Measurements from ENCODE around the gene NFKBIE.
A peak's percentile ranks its signal among the peaks of the same experiment; 100 is the strongest.

Gene NFKBIE

DNA sequence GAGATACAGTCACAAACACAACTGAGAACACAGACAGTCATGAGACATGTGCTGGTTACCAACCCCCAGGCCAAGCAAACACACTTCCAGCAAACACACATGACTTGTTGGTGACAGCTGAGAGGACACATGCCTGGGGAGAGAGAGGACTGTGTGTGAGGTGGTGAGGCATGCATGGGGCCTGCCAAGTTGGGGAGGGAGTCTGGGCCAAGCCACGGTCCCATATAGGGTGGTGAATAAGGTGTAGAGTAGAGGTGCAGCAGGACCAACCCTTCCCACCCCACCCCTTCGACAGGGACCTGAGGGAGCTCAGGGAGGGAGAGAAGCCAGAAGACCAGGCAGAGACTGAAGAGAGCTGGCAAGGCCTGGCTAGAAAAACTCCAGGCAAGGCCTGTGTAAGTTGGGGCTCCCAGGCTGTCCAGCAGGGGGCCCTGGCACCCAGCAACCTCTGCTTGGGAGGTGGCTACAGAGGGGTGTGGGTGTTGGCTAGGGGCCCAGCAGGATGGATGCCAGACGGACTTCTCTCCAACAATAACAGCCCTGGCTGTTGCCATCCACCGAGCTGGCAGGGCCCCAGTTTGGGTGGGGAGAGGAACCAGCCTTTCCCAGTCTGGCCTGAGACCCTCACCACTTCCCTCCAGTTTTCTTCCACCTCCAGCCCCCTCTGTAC is 43.9 kb downstream of the NFKBIE start:
- WGBS = 88% methylated on average over 1 of the region's 4 CpGs
- Histone ChIP-seq H3K4ac (ENCODE audit: low read depth in 1 of 2, low read length in 2 of 2) (peak overlapping the region; percentile 63 to 76), H3K9me3 (ENCODE audit: control insufficient read depth, low read length) (no peaks in the 10 kb centered on the region), H2AFZ (ENCODE audit: low read depth, low read length) (no peak overlapping the region), H3K27me3 (ENCODE audit: control insufficient read depth in 1 of 2, insufficient read depth in 1 of 2, low read length in 2 of 2) (no peaks in the 10 kb centered on the region), H3K27ac (ENCODE audit: low read length, poor library complexity, severe bottlenecking) (peak overlapping the region; percentile 15), H3K36me3 (ENCODE audit: control insufficient read depth in 1 of 2, insufficient read depth in 2 of 2, low read depth in 1 of 2, low read length in 2 of 2) (no peaks in the 10 kb centered on the region), H3K79me1 (replicated peaks; ENCODE audit: low read length, poor library complexity, severe bottlenecking) (peaks cover 17% of the 10 kb centered on the region), H2BK5ac (ENCODE audit: low read depth, low read length, poor library complexity, severe bottlenecking) (peak overlapping the region; percentile 59), H2BK12ac (ENCODE audit: low read length in 2 of 2) (peak overlapping the region; percentile 44 to 84), H4K8ac (ENCODE audit: low read length) (peak overlapping the region; percentile 80), H3K18ac (ENCODE audit: low read depth in 1 of 2, low read length in 2 of 2) (peak overlapping the region in 1 of 2 experiments; percentile 86), H3K14ac (ENCODE audit: low read length in 2 of 2) (peak overlapping the region in 1 of 2 experiments; percentile 5), H3K4me3 (ENCODE audit: insufficient read depth in 1 of 2, low read depth in 1 of 2, low read length in 2 of 2) (no peak overlapping the region), H2AK5ac (ENCODE audit: low read length, severe bottlenecking) (peak overlapping the region; percentile 64), H3K9ac (ENCODE audit: low read length) (peak overlapping the region; percentile 18), H4K91ac (ENCODE audit: low read length) (peak overlapping the region; percentile 63), H2BK120ac (ENCODE audit: low read depth, low read length) (no peak overlapping the region), H3K4me1 (ENCODE audit: control insufficient read depth, insufficient read depth, low read depth, low read length) (peaks cover 54% of the 10 kb centered on the region), H2BK15ac (ENCODE audit: low read depth, poor library complexity, severe bottlenecking) (peak overlapping the region; percentile 26), H3K4me2 (ENCODE audit: low read length, poor library complexity, severe bottlenecking) (no peak overlapping the region), H3K23ac (ENCODE audit: low read length in 2 of 2) (no peak overlapping the region)
- DNase-seq = peak; percentile 78

DNA sequence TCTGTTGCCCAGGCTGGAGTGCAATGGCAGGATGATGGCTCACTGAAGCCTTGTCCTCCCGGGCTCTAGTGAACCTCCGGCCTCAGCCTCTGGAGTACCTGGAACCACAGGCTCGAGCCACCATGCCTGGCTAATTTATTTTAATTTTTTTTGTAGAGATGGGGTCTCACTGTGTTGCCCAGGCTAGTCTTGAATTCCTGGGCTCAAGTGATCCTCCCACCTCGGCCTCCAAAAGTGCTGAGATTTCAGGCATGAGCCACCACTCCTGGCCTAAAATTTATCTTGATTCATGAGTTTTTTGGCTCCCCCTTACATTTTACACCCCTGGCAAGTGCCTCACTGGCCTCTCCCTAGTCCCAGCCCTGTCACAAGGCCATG is 44.4 kb downstream of the NFKBIE start:
- Histone ChIP-seq H3K18ac (ENCODE audit: low read depth in 1 of 2, low read length in 2 of 2) (peak overlapping the region in 1 of 2 experiments; percentile 73), H3K4me3 (ENCODE audit: insufficient read depth in 1 of 2, low read depth in 1 of 2, low read length in 2 of 2) (no peak overlapping the region), H2BK15ac (ENCODE audit: low read depth, poor library complexity, severe bottlenecking) (peak overlapping the region; percentile 39), H3K9me3 (ENCODE audit: control insufficient read depth, low read length) (no peaks in the 10 kb centered on the region), H4K8ac (ENCODE audit: low read length) (no peak overlapping the region), H3K79me1 (replicated peaks; ENCODE audit: low read length, poor library complexity, severe bottlenecking) (peaks cover 15% of the 10 kb centered on the region), H3K4me1 (ENCODE audit: control insufficient read depth, insufficient read depth, low read depth, low read length) (peaks cover 51% of the 10 kb centered on the region), H3K36me3 (ENCODE audit: control insufficient read depth in 1 of 2, insufficient read depth in 2 of 2, low read depth in 1 of 2, low read length in 2 of 2) (no peaks in the 10 kb centered on the region), H2BK12ac (ENCODE audit: low read length in 2 of 2) (peak overlapping the region in 1 of 2 experiments; percentile 26), H3K9ac (ENCODE audit: low read length) (peak overlapping the region; percentile 18), H3K23ac (ENCODE audit: low read length in 2 of 2) (no peak overlapping the region), H2AK5ac (ENCODE audit: low read length, severe bottlenecking) (peak overlapping the region; percentile 17), H4K91ac (ENCODE audit: low read length) (no peak overlapping the region), H2BK120ac (ENCODE audit: low read depth, low read length) (no peak overlapping the region), H3K14ac (ENCODE audit: low read length in 2 of 2) (peak overlapping the region in 1 of 2 experiments; percentile 5), H3K4me2 (ENCODE audit: low read length, poor library complexity, severe bottlenecking) (no peak overlapping the region), H3K4ac (ENCODE audit: low read depth in 1 of 2, low read length in 2 of 2) (no peak overlapping the region), H3K27ac (ENCODE audit: low read length, poor library complexity, severe bottlenecking) (peak overlapping the region; percentile 4), H2AFZ (ENCODE audit: low read depth, low read length) (no peak overlapping the region), H3K27me3 (ENCODE audit: control insufficient read depth in 1 of 2, insufficient read depth in 1 of 2, low read length in 2 of 2) (peaks cover 0 to 2% of the 10 kb centered on the region in 2 experiments), H2BK5ac (ENCODE audit: low read depth, low read length, poor library complexity, severe bottlenecking) (no peak overlapping the region)
- WGBS = 96% methylated on average over 4 of the region's 4 CpGs
- no peak for DNase-seq

DNA sequence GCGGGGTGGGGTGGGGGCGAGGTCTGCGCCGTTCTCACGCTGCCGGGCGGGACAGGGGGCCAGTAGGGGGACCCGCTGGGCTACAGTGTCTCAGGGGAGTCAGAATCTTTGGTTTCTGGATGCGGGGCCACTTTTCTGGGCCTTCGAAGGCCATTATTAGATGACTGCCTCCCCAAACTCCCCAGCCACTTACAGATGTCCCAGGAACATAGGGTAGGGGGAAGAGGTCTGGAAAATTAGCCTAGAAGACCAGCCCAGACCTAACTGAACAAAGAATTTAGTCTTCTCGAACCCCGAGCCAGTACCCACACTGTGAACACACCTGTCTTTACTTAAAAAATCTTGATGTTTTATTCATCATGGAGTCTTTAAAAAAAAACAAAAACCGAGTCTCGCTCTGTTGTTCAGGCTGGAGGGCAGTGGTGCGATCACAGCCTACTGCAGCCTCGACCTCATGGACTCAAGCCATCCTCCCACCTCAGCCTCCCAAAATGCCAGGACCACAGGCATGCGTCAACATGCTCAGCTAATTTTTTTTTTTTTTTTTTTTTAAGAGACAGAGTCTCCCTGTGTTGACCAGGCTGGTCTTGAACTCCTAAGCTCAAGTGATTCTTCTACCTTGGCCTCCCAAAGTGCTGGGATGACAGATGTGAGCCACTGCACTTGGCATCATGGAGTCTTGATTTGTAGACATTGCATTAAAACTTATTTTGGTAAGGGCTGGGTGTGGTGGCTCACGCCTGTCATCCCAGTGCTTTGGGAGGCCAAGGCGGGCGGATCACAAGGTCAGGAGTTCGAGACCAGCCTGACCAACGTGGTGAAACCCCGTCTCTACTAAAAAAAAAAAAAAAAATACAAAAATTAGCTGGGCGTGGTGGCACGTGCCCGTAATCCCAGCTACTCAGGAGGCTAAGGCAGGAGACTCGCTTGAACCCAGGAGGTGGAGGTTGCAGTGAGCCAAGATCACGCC is 45.3 kb downstream of the NFKBIE start:
- H2AK5ac ChIP-seq (ENCODE audit: low read length, severe bottlenecking) = peak overlapping the region; percentile 44
- H3K23ac ChIP-seq (ENCODE audit: low read length in 2 of 2) = no peak overlapping the region
- H3K4me2 ChIP-seq (ENCODE audit: low read length, poor library complexity, severe bottlenecking) = peak overlapping the region; percentile 34
- H3K27me3 ChIP-seq (ENCODE audit: control insufficient read depth in 1 of 2, insufficient read depth in 1 of 2, low read length in 2 of 2) = peaks cover 0 to 3% of the 10 kb centered on the region in 2 experiments
- H2BK5ac ChIP-seq (ENCODE audit: low read depth, low read length, poor library complexity, severe bottlenecking) = no peak overlapping the region
- H3K36me3 ChIP-seq (ENCODE audit: control insufficient read depth in 1 of 2, insufficient read depth in 2 of 2, low read depth in 1 of 2, low read length in 2 of 2) = no peaks in the 10 kb centered on the region
- DNase-seq = no peak
- H3K18ac ChIP-seq (ENCODE audit: low read depth in 1 of 2, low read length in 2 of 2) = no peak overlapping the region
- H2BK120ac ChIP-seq (ENCODE audit: low read depth, low read length) = peak overlapping the region; percentile 73
- H3K4me1 ChIP-seq (ENCODE audit: control insufficient read depth, insufficient read depth, low read depth, low read length) = peaks cover 51% of the 10 kb centered on the region
- H4K91ac ChIP-seq (ENCODE audit: low read length) = no peak overlapping the region
- H3K9me3 ChIP-seq (ENCODE audit: control insufficient read depth, low read length) = no peaks in the 10 kb centered on the region
- peak overlapping the region; percentile 45 for H3K9ac ChIP-seq (ENCODE audit: low read length)
- peak overlapping the region; percentile 43 for H4K8ac ChIP-seq (ENCODE audit: low read length)
- H2BK12ac ChIP-seq (ENCODE audit: low read length in 2 of 2) = no peak overlapping the region
- 71% methylated on average over 15 of the region's 28 CpGs for WGBS
- no peak overlapping the region for H3K14ac ChIP-seq (ENCODE audit: low read length in 2 of 2)
- H3K79me1 ChIP-seq (replicated peaks; ENCODE audit: low read length, poor library complexity, severe bottlenecking) = peaks cover 12% of the 10 kb centered on the region
- peak overlapping the region; percentile 37 for H3K27ac ChIP-seq (ENCODE audit: low read length, poor library complexity, severe bottlenecking)
- H2AFZ ChIP-seq (ENCODE audit: low read depth, low read length) = no peak overlapping the region
- H2BK15ac ChIP-seq (ENCODE audit: low read depth, poor library complexity, severe bottlenecking) = peak overlapping the region; percentile 96
- H3K4me3 ChIP-seq (ENCODE audit: insufficient read depth in 1 of 2, low read depth in 1 of 2, low read length in 2 of 2) = peak overlapping the region in 1 of 2 experiments; percentile 62
- H3K4ac ChIP-seq (ENCODE audit: low read depth in 1 of 2, low read length in 2 of 2) = no peak overlapping the region

Data from mesenchymal stem cell (in vitro differentiated cells and primary cell).